GM21737 (cell line): Measurements from ENCODE around the gene ACADL.

ENCODE experiments used
- ATAC-seq: cut with Tn5 transposase; IDR thresholded peaks from one replicate; pipeline ENCODE4 v1.9.1; 2021; ENCODE audit warnings: mild to moderate bottlenecking, moderate library complexity; ENCODE audit not compliant: unreplicated experiment

Gene ACADL

DNA sequence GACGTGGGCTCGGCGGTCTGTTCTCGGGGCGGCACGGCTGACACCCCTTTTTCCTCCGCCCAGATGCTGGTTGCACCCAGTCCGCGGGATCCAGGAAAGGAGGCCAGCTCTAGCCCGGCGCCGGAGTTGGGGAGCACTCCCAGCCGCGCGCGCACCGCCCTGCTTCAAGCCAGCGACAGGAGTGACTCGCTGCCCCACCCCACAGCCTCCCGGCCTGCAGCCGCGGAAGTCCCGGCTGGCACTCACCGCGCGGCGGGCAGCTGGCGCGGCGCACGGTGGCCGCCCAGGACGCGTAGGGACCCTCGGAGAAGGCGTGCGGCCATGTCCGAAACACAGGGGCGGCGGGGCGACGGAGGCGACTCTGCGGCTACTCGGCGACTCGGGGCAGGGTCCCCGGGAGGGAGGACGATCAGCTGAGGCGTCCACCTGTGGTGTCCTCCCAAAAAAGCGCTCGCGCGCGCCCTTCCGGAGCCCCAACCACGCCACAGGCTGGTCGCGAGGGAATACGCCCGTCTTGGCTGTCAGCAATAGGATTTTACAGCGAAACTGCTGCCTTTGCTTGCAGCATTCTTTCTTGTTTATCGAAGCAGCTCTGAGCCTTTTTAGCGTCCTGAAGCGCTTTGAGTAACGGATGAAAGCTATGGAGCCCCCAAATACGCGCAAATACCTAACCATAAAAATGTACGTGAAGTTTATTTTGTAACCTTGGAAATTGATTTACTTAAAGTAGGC, at the start of gene ACADL:
Gene ACADL, minus strand, starts transcription at position 507 of the 732 bp plus-strand sequence. Its CDS starts 184 bp downstream, at position 323.
- no peak for ATAC-seq

DNA sequence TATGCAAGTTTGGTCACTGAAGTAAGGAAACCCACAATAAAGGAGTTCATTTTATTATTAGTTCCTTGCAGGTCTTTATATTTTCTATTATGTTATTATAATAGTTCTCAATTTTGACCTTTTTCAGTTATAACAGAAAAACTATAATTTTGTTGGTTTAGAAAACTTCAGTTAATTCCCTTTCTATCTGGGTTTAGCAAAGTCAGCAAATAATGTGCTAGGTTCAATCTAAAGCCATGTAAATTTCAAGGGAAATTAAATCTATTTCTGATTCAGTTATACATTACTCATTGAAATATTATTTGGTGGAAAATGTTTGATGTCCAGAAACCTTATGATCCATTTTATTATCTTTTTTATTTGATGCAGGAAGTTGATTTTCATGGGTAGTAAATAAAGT, 46.1 kb upstream of the ACADL start:
- no peak for ATAC-seq

DNA sequence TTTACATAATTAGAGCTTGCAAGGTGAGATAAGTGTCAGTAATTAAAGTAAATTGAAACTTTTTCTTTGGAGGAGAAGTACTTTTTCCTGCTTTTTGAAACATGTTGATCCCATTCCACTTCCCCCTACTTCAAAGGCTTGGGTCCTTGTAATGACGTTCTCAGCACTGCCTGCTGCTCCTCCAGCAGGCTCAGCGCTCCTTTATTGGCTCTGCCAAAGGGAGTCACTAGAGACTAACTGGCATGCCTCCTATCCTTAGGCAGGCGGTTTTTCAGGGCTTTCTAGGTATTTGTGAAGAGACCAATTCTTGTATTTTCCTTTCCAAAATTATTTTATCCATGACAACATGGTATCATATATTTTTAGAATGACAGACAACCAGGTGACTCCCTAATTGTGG, 43.9 kb upstream of the ACADL start:
- no peak for ATAC-seq

DNA sequence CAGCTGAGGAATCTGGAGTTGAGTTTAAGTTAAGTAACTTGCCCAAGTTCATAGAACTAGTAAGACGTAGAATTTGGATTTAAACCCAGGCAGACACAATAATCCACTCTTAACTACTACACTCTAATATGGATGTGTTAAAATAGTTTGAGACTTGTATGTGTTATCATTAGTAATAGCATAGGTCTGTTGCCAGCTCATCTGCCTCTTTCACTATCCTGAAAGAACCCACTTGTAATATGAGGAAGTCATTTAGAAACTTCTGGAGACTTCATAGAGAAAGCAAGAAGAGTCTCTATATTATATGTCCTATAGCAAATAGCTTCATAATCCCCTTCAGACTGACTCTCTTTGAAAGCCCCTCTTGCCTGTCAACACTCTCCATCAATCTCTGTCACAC, 43.0 kb upstream of the ACADL start:
- no peak for ATAC-seq

DNA sequence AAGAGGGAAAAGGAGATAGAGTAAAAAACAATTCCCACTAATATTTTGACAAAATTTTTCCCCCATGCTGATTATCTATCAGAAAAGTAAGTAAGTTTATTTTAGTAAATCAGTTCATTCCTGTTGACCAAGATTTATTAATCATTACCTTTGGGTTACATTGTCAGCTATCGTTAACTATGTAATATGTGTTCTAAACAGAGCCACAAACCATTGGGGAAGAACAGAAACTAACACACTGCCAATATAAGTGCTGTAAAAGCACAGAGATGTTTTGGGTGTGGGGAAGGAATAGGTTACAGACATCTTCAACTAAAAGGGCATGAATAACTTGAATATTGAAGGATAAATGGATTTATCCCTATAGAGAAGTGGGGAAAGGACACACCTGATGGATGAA, 42.5 kb upstream of the ACADL start:
- ATAC-seq, result no peak

DNA sequence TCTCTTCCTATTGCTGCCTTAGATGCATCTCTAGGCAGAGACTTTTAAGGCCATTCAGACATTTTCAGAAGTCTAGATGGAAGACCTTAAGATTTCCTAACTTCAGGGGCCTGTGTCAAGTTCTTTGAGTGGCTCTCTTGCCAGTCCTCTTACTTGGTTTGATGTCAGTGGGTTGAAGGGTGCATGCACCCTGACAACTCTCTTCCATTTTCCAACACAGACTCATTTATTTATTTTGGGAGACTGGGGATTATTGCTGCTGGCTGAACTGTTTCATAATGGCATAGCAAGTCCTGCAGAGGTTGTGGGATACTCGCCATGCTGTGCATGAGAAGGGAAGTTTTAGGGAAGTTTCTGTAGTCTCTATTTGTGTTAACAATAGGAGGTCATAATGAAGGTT, 39.0 kb upstream of the ACADL start:
- ATAC-seq, result no peak

DNA sequence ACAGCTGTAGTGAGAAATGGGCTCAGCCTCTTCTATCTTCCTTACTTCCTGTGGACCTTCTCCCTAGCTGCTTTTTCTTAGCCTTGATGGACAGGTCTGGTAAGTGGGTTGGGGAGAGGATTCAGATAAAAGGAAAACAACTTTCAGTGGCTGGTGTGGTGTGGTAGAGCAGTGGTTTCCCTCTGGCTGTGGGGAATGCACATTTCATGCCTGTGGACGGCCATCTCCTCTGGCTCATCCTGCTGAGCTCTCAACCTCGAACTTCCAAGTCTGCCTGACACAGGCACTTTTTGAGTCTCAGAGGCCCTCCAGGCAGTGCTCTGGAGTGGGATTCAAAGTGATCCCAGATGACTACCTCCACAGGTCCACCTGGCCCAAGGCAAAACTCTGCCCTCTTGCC, 38.6 kb upstream of the ACADL start:
- no peak for ATAC-seq

DNA sequence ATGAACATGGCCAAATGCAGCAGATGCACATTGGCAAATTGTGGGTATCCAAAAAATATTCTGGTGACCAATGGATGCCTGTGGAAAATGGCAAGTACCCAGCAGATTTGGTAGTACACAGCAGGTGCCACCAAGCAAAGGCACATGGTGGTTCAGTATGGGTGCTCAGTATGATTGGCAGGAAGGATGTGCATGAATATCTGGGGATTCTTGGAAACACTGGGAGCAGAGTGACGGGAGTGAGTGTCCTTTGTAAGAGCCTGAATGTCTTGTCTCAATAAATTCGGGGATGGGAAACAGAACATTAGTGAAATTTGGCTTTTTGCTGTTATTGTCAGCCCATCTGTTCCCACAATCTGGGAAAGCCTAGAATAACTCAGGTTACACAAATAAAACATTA, 36.8 kb upstream of the ACADL start:
- no peak for ATAC-seq

DNA sequence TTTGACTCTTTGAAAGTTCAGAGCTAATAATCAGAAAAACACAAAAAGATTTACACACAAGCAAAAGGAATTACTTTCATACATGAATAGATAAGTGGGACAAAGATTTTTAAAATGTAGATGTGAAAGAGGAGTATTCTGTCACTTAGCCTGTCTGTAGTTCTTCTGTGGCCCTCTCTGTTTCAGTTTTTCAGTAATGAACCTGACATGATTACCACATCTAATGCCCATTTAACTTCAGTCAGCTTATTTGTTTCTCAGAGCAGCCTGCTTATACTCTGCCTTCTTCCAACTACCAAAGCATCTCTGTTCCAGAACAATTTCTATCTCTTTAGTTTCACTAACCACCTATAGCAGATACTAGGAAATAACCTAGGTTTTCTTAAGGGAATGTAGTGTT, 34.4 kb upstream of the ACADL start:
- ATAC-seq, result no peak

DNA sequence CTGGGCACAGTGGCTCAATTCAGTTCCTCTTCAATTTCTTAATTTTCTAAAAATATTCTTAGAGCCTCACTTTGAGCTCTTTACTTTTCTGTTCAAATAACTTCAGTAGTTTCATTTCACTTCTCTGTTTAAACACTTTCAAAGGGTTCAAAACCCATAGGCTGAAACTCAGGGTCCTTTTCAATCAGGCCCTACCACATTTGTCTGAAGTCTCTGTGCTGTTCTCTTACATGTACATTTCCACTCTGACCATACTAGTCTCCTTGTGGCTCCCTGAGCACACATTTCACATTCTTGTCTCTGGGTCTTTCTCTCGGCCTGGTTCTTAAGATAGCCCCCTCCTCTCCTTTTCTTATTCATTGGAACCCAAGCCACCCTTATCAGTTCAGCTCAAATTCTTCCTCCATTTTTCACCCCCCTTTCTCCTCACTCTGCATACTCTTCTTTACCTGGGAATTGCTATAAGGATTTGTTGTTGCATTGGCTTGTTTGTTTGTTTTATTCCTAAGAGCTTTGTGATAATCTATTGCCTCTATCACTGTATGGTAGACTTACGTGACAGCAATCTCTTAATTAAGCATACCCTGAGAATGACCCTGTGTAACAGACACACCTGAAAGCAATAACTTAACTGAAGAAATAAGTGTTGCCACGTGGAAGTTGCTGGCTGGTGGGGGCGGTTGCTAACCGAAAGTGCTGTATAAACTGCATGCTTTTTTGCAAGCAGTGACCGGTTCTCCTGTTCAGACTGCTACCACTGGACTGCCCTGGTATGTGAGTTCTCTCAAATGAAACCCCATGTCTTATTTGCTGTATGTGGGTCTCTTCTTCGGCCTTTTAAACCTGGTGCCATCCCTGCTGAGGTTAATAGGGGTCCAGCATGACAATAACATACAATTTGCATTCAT, 27.7 kb upstream of the ACADL start:
- ATAC-seq, result no peak

DNA sequence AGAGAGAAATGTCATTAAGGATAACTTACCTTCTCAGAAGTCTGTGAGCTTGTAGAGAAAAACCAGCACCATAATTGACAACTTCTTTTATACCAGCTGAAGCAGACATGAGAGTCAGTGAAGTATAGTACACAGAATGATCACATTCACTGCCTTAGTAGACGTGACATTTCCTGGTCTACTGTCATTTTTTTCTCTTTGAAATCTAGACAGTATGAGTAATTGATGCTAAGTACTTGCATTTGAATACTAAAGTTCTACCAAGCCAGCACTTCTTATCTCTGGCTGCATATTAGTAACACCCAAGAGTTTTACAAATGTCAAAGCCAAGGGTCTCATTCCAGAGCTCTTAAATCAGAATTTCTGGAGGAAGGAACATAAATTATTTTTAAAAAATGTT, 25.4 kb upstream of the ACADL start:
- ATAC-seq, result no peak

DNA sequence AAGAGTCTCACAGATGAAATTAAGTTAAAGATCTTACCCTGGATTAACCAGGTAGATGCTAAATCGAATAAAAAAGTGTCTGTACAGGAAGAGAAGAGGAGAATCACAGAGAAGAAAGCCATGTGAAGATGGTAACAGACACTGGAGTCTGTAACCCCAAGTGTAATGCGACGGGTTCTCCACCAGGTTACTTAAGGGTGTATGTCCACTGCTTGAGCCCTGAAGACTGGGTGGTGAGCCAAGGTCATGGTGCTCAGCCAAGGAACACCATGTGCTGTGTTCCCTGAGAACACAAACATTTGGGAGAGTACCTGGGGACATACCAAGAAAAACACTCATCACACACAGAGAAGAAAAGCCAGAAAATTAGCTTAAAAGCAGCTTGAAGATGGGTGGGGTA, 8.2 kb upstream of the ACADL start:
- no peak for ATAC-seq

DNA sequence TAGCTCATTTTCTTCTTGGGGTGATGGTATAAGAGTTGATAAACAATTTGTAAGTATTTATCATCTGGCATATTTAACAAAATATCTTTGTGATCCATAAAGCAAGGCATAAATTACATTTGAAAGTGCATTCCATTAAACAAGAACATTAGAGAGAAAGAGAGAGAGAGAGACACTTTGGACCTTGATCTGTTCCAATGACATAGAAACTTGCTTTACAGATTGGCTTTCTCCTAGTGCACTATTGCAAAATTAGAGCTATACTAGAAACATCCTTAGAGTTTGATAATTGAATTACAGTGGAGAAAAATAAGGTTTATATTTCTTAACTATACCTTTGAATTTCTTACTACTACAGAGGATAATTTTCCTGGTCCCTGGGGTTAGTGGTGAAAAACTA, 5.7 kb upstream of the ACADL start:
- no peak for ATAC-seq

DNA sequence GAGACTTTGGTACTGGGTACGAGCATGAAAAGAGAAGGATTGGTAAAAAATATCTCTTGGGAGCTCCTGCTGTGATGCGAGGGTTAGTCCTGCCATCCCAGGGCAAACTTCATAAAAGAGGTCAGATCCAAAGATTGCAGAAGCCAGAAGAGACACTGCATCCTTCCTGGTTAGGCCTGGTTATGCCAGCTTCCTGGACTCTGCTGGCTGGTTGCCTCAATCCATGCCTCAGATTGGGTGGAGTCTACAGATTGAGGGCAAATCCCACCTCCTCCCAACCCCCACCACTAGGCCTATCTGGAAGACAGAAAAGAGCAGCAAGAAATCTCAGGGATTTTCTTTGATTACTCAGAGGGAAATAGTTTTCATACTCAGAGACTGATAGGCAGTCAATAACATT, 5.3 kb upstream of the ACADL start:
- ATAC-seq, result no peak

DNA sequence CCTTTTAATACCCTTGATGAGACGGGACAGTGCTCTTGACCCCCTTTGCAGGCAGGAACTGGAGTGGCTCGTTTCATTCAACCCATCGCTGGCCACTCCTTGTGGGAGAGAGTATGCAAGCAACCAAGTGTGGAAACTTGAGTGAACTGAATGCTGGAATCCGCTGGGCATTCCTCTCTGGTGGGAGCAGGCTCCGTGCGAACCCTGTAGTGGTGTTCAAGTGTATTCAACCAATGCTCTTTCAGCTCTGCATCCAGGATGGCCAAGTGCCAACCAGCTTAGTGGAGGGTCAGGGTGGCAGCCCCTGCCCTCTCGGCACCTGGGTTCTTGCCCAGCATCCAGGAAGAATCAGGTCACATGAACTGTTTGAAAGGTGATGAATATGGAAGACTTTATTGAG, 3.3 kb upstream of the ACADL start:
- no peak for ATAC-seq

DNA sequence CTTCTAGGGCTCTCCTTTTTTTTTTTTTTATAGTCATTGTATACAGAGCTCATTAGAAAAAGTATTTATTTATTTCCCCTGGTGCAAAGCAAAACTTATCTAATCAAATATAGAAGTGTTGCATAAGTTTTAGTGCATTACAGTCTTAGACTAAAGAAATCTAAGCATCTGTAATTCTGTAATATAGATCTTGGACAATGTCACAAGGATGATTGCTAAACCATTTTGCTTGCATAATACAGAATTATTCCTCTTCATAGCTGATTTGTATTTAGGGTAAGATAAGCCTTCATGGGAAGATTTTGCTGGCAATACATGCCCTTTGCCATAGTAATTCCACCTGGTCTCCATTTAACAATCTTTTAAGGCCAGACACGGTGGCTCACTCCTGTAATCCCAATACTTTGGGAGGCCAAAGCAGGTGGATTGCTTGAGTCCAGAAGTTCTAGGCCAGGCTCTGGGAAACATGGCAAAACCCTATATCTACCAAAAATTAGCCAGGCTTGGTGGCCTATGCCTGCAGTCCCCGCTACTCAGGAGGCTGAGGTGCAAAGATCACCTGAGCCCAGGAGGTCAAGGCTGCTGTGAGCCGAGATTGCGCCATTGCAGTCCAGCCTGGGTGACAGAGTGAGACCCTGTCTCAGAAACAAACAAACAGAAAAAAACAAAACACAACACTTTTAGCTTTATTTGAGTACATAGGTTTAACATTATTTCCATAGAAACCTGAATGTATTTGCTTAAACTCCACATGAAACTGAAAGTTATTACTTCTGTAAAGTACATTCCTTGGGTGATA, 2.2 kb upstream of the ACADL start:
- no peak for ATAC-seq

DNA sequence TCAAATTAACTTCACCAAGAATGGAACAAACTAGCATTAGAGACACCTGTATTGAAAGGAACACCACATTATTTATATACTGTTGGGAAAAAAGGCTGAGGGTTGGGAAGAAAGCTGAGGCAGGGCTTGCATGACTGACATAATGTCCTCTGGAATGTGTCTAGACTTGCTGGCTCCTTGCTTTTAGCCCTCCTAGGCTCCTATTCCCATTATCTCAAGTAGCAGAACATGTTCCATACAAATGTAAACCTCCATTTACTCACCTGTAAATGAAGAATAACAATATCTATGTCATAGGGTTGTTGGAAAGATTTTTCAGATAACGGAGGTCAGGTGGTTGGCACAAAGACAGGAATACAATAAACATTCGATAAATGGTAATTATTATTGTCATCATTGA, 976 bp upstream of the ACADL start:
- ATAC-seq, result no peak

DNA sequence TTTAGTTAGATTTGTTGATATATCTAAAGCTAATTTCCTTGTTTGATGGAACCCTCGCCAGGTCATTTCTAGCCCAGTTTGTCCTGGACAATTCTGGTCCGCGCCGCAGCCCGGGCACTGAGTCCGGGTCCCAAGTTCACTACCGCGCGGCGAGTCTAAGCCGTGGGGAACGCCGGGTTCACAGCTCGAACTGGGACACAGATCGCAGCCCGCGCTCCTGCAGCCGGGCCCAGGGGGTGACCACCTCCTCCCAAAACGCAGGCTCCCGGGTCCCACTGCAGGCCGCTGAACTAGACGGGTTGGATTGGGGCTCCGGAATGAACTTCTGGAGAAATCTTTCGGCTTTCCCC, 681 bp downstream of the ACADL start:
- ATAC-seq, result no peak

DNA sequence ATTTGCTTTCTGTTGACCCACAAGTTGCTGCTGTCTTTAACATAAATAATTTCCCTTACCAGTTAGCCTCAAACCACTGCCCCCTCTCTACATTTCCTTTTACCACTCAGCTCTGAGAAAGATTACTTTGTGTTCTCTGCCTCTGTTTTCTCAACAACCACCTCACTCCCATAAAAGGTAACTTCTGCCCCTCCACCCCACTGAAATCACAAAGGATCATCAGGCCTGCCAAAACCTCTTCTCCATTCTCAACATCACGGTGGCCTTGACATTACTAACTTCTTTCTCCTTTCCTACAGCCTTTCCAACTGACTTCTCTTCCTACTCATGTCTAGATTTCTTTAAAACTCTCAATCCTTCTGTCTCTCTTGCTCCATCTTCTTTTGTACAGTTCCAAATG, 10.1 kb downstream of the ACADL start:
- no peak for ATAC-seq

DNA sequence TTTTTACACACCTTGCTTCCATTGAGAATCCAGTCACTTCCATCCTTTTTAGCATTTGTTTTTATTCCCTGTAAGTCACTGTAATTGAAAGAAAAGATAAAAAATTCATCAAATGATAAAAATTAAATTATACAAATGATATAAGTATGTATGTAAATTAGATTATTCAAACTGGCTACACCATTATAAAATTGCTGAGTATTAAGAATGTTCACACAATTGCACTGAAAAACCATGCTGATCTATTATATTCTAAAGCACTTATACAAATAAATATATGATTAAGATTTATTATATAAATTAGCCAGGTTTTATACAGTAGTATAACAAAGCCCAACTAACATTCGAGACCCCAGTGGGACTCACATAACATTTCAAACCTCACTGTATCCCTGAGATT, 15.1 kb downstream of the ACADL start:
- no peak for ATAC-seq

DNA sequence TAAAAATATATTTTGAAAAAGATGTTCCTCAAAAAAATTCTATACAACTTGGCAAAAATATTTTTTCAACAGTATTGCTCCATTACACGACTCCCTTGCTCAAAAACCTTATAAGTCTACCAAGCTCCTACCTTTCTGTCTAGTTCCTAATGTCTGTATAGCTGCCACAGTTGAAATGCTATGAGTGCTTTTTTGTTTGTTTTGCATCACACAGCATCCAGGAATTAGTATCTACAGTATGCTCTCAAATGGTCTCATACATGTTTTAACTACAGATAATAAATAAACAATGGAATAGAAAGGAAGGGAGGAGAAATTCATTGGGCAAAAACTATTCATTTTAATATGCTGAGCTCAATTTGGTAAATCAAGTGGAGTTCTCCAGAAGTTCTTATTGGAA, 17.3 kb downstream of the ACADL start:
- ATAC-seq, result no peak

DNA sequence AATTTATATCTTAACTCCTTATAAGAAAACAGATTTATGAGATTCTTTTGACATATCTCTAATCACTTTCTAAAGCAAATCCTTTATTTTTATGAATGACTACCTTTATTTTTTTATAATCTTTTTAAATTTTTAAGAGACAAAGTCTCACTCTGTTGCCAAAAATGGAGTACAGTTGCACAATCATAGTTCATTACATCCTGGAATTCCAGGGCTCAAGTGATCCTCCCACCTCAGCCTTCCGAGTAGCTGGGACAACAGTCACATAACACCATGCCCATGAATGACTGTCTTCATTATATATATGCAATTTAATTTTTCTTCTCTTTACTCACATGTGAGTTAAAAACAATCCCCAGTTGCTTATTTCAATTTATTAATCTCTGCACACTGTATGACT, 21.7 kb downstream of the ACADL start:
- ATAC-seq, result no peak
